ENCODE measurements around the gene BUD31. TPM values are rescaled to one million over a fixed set of nuclear protein-coding genes. Genes with fewer than 3 reads are reported as not detected.

The BUD31 gene
- total RNA-seq (2021; ENCODE audit: unreplicated experiment) (154 TPM), Bru-seq, nascent RNA (percentile 89 among the genes with signal in this experiment), BruChase-seq, experiment 1, labeled RNA remaining after a 6-hour chase (percentile 91 among the genes with signal in this experiment), BruChase-seq, experiment 2, labeled RNA remaining after a 2-hour chase (percentile 84 among the genes with signal in this experiment)
- 157 and 178 TPM in 2 replicates for polyA plus RNA-seq (2012)
- long read RNA-seq, transcript BUD31-202 (6 exons, 1,139 nt): major isoform, 75 of 142 reads
- long read RNA-seq, transcript BUD31-201 (6 exons, 1,035 nt): minor isoform, 34 of 142 reads
- long read RNA-seq, partial matches to known transcripts: 15 of 142 reads
- long read RNA-seq, other reads (novel, unspliced or antisense): 17 of 142 reads

DNA sequence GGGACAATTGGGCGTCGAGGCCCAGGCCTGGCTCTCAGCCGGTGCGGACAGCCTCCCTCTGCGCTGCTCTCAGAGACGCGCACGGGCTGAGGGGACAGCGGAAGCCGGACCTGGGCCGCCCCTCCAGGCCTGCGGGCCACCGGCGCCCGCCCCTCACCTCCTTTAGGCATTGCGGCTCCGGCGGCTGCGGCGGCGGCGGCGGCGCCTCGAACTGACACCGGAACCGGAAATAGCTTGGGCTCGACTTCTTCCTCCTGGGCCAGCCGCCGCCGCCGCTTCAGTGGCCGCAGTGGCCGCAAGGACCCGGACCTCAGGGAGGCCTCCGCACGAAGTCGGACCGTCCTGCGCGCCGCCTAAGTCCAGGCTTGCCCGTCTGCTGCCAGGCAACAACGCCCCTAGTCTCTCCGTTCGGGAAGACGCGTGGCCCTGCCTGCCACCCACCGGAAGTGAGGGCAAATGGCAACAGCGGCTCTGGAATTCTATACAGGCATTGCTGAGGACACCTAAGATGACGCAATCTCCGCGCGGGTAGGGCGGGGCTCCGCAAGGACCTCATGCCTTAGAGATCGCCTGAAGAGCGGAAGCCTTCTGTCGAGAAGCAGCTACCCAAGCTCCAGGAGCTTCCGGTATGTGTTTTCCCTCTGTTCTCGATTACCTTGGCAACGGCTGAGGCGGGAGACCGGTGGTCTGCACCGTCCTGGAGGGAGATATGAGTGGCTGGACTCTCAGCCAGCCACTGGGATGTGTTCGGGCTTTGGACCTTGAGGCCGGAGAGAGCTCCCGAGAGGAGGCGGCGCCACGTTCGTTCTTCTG lies at the start of gene BUD31, which contains the start of gene PDAP1:
Gene BUD31 (plus strand): TSS at position 591 of the 813 bp plus-strand sequence. CDS start 2,124 bp downstream, outside the sequence.
Gene PDAP1 (minus strand): TSS at position 219 of the 813 bp plus-strand sequence. CDS start 49 bp downstream, at position 170.
- ATAC-seq (peak; percentile 86), DNase-seq (ENCODE audit: low read depth, low spot score) (peak; percentile 89)
- H3K9me2 ChIP-seq (ENCODE audit: insufficient read depth): no peaks in the 10 kb centered on the region
- ChIA-PET CTCF (no interaction called here), POLR2A (interaction anchor here (0.6 to 1.5 kb wide), 10 partner anchors 10 to 150 kb away, joined by 3 to 6 read pairs (median 4); partner anchors contain the start of genes ZKSCAN5 and ZNF655), RAD21 (ENCODE audit: low non-redundant PET in 1 of 2, low total read pairs in 2 of 2, uncharacterized antibody in 2 of 2, unreplicated experiment in 2 of 2) (no interaction called here)
- H3K79me2 ChIP-seq (ENCODE audit: insufficient read depth, low read length): peaks cover 88% of the 10 kb centered on the region
- no TSS peak for BruUV-seq (replicated peaks)
- peak within 1 kb of the TSS; percentile 94 for H3K27ac ChIP-seq (ENCODE audit: low read depth, low read length)
- H3K4me1 ChIP-seq (ENCODE audit: control insufficient read depth in 1 of 2, insufficient read depth in 2 of 2, low read length in 2 of 2): peaks cover 13 to 19% of the 10 kb centered on the region in 2 experiments; a peak in 3 of 4 replicates
- no peak within 1 kb of the TSS for H2AFZ ChIP-seq (ENCODE audit: low read depth, low read length, poor library complexity, severe bottlenecking)
- no peaks in the 10 kb centered on the region; the same call in 1 of the 2 replicates for H4K20me1 ChIP-seq (ENCODE audit: insufficient read depth)
- peak within 1 kb of the TSS; percentile 89 for H3K9ac ChIP-seq (ENCODE audit: low read length)
- H3K36me3 ChIP-seq (ENCODE audit: control insufficient read depth in 1 of 2, insufficient read depth in 2 of 2, low read length in 2 of 2): peaks cover 23 to 45% of the 10 kb centered on the region in 2 experiments; a peak in 3 of 4 replicates
- H3K4me2 ChIP-seq (ENCODE audit: low read length): peak within 1 kb of the TSS; percentile 96
- H3K9me3 ChIP-seq (ENCODE audit: control insufficient read depth in 1 of 2, insufficient read depth in 1 of 2, low read depth in 1 of 2, low read length in 2 of 2): no peaks in the 10 kb centered on the region
- intact Hi-C loops (cut with micrococcal nuclease): no loop called here
- no peaks in the 10 kb centered on the region for H3K27me3 ChIP-seq (ENCODE audit: insufficient read depth, low read length)
- peak within 1 kb of the TSS; percentile 92 to 100 for H3K4me3 ChIP-seq (replicated peaks in 1 of 2; ENCODE audit: low read depth in 1 of 2, low read length in 2 of 2)
- TF ChIP-seq ZFX (IDR thresholded peaks at IDR 0.05): peak; percentile 93
- peak; percentile 100 for TF ChIP-seq CEBPB (IDR thresholded peaks at IDR 0.05; ENCODE audit: low read depth)
- TF ChIP-seq SIN3A (IDR thresholded peaks at IDR 0.05; ENCODE audit: low read depth): peak; percentile 72
- TF ChIP-seq POLR2AphosphoS5 (IDR thresholded peaks at IDR 0.05; ENCODE audit: low read depth, low read length): peak; percentile 97
- peak; percentile 65; the same call in 1 of the 2 replicates for TF ChIP-seq ELF1 (IDR thresholded peaks at IDR 0.05; ENCODE audit: borderline replicate concordance, low read depth)
- TF ChIP-seq RAD21 (IDR thresholded peaks at IDR 0.05; ENCODE audit: low read depth): no peak
- no peak; the same call in 1 of the 2 replicates for TF ChIP-seq SRF (IDR thresholded peaks at IDR 0.05; ENCODE audit: low read depth)
- TF ChIP-seq ZNF274 (IDR thresholded peaks at IDR 0.05; ENCODE audit: low read depth, low read length): no peak
- TF ChIP-seq, protein P1, sequence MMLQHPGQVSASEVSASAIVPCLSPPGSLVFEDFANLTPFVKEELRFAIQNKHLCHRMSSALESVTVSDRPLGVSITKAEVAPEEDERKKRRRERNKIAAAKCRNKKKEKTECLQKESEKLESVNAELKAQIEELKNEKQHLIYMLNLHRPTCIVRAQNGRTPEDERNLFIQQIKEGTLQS (IDR thresholded peaks at IDR 0.05): peak; percentile 97
- TF ChIP-seq EZH2 (IDR thresholded peaks at IDR 0.05): no peak
- peak; percentile 93 for TF ChIP-seq POLR2A (IDR thresholded peaks at IDR 0.05; ENCODE audit: borderline replicate concordance, extremely low read depth, insufficient read depth, insufficient read length)
- TF ChIP-seq, protein P2, sequence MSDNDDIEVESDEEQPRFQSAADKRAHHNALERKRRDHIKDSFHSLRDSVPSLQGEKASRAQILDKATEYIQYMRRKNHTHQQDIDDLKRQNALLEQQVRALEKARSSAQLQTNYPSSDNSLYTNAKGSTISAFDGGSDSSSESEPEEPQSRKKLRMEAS (IDR thresholded peaks at IDR 0.05): peak; percentile 81
- peak; percentile 89 for TF ChIP-seq SP1 (IDR thresholded peaks at IDR 0.05; ENCODE audit: low read depth)
- peak; percentile 52 for TF ChIP-seq YY1 (IDR thresholded peaks at IDR 0.05; ENCODE audit: extremely low read depth, insufficient replicate concordance, low read depth, low read length)
- TF ChIP-seq JUND (IDR thresholded peaks at IDR 0.05): no peak
- no peak for TF ChIP-seq FOSL1 (IDR thresholded peaks at IDR 0.05; ENCODE audit: low read depth)
- no peak for TF ChIP-seq CTCF (IDR thresholded peaks at IDR 0.05 in 2 of 3, conservative IDR thresholded peaks at IDR 0.05 in 1 of 3; ENCODE audit: borderline replicate concordance in 1 of 3, insufficient read depth in 1 of 3, low read depth in 2 of 3, low read length in 2 of 3)
- TF ChIP-seq, protein P3, sequence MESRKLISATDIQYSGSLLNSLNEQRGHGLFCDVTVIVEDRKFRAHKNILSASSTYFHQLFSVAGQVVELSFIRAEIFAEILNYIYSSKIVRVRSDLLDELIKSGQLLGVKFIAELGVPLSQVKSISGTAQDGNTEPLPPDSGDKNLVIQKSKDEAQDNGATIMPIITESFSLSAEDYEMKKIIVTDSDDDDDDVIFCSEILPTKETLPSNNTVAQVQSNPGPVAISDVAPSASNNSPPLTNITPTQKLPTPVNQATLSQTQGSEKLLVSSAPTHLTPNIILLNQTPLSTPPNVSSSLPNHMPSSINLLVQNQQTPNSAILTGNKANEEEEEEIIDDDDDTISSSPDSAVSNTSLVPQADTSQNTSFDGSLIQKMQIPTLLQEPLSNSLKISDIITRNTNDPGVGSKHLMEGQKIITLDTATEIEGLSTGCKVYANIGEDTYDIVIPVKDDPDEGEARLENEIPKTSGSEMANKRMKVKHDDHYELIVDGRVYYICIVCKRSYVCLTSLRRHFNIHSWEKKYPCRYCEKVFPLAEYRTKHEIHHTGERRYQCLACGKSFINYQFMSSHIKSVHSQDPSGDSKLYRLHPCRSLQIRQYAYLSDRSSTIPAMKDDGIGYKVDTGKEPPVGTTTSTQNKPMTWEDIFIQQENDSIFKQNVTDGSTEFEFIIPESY (IDR thresholded peaks at IDR 0.05; ENCODE audit: extremely low read depth, insufficient replicate concordance, low read length): no peak
- no peak for TF ChIP-seq TCF7L2 (IDR thresholded peaks at IDR 0.05; ENCODE audit: borderline replicate concordance, extremely low read depth, insufficient read depth, insufficient read length)

Data from HCT116 (cell line).